Keratinocyte (primary cell): ENCODE measurements around the gene PALMD. TPM values are rescaled to one million over a fixed set of nuclear protein-coding genes. Genes with fewer than 3 reads are reported as not detected.

Experiments
- DNase-seq: peaks from one replicate; pipeline ENCODE4 v3.0.0-alpha.2; 2011; ENCODE audit warnings: low read depth, missing footprints, low spot score
- FAIRE-seq: peaks from 2 replicates; lab custom pipeline; 2011; peaks lifted over from hg19 to GRCh38; lab: Jason Lieb, UNC
- H2AFZ ChIP-seq: 2 replicates; pipeline ENCODE4 v1.6.0; 2012; ENCODE audit warnings: low read length, control low read depth, inconsistent platforms; ENCODE audit not compliant: control insufficient read depth
- H3K27ac ChIP-seq: 2 replicates; pipeline ENCODE4 v1.5.1; 2011; ENCODE audit warnings: low read length; ENCODE audit not compliant: control insufficient read depth, insufficient read depth
- H3K27me3 ChIP-seq: 3 replicates; pipeline ENCODE4 v1.6.0; 2011; ENCODE audit warnings: low read length; ENCODE audit not compliant: control insufficient read depth, insufficient read depth; ENCODE audit errors: extremely low read depth
- H3K36me3 ChIP-seq, 2 experiments: 2 replicates in 1 of 2; 3 replicates in 1 of 2; pipeline ENCODE4 v1.5.1; 2011; ENCODE audit warnings: low read length in 2 of 2, mild to moderate bottlenecking in 1 of 2; ENCODE audit not compliant: control insufficient read depth in 2 of 2, insufficient read depth in 2 of 2; ENCODE audit errors: extremely low read depth in 1 of 2
- H3K4me1 ChIP-seq: 3 replicates; pipeline ENCODE4 v1.5.1; 2011; ENCODE audit warnings: low read length; ENCODE audit not compliant: control insufficient read depth, insufficient read depth; ENCODE audit errors: extremely low read depth
- H3K4me2 ChIP-seq: 3 replicates; pipeline ENCODE4 v1.6.0; 2011; ENCODE audit warnings: low read depth, low read length; ENCODE audit not compliant: control insufficient read depth, insufficient read depth; ENCODE audit errors: extremely low read depth
- H3K4me3 ChIP-seq, 3 experiments: fragments of 200-600 bp in 1 of 3; sonication (generic) in 1 of 3; 2 replicates in 2 of 3; 3 replicates in 1 of 3; pipeline ENCODE4 v1.5.1; 2011 to 2016; ENCODE audit warnings: low read length in 3 of 3, mild to moderate bottlenecking in 3 of 3, control low read depth in 2 of 3, inconsistent platforms in 1 of 3, low read depth in 1 of 3, mixed read lengths in 1 of 3, mixed run types in 1 of 3, moderate library complexity in 1 of 3; ENCODE audit not compliant: control insufficient read depth in 2 of 3, insufficient read depth in 2 of 3; ENCODE audit errors: extremely low read depth in 1 of 3
- H3K79me2 ChIP-seq: 2 replicates; pipeline ENCODE4 v1.6.0; 2012; ENCODE audit warnings: low read length; ENCODE audit not compliant: control insufficient read depth, insufficient read depth
- H3K9ac ChIP-seq: 3 replicates; pipeline ENCODE4 v1.6.0; 2011; ENCODE audit warnings: low read length; ENCODE audit not compliant: control insufficient read depth, insufficient read depth; ENCODE audit errors: extremely low read depth
- H3K9me1 ChIP-seq: 3 replicates; pipeline ENCODE4 v1.6.0; 2011; ENCODE audit warnings: low read length; ENCODE audit not compliant: control insufficient read depth, insufficient read depth; ENCODE audit errors: extremely low read depth
- H3K9me3 ChIP-seq: 2 replicates; pipeline ENCODE4 v1.5.1; 2012; ENCODE audit warnings: low read depth, low read length; ENCODE audit not compliant: control insufficient read depth
- H4K20me1 ChIP-seq: 3 replicates; pipeline ENCODE4 v1.6.0; 2011; ENCODE audit warnings: low read length; ENCODE audit not compliant: control insufficient read depth, insufficient read depth; ENCODE audit errors: extremely low read depth
- CTCF ChIP-seq, 3 experiments: IDR thresholded peaks in 1 of 3; conservative IDR thresholded peaks in 1 of 3; optimal IDR thresholded peaks in 1 of 3; 2 replicates in 2 of 3; 3 replicates in 1 of 3; pipeline versions ENCODE3 to v1.5.1; 2011; ENCODE audit warnings: low read length in 3 of 3, mild to moderate bottlenecking in 3 of 3, moderate library complexity in 2 of 3, control low read depth in 1 of 3, inconsistent platforms in 1 of 3; ENCODE audit not compliant: insufficient read depth in 2 of 3; ENCODE audit errors: extremely low read depth in 1 of 3
- EZH2 ChIP-seq: IDR thresholded peaks from one replicate; pipeline ENCODE4 v1.6.1; 2012; ENCODE audit warnings: inconsistent platforms, mild to moderate bottlenecking, low read length, moderate library complexity
- dilution Hi-C: fragments of 300-500 bp; cut with MboI; formaldehyde crosslinking; loops from one replicate; pipeline ENCODE4 v1.7.0; 2020; ENCODE audit warnings: low sequenced_read_pairs; ENCODE audit not compliant: extremely low pct_ligation_motif_present
- polyA plus RNA-seq, 5 experiments: library from polyadenylated mRNA; depleted of rRNA in 3 of 5; stranded (reverse) in 3 of 5; stranded (forward) in 1 of 5; unstranded in 1 of 5; fragments of >200 nt; gene quantifications; 1 replicate in 1 of 5; 2 replicates in 3 of 5; 3 replicates in 1 of 5; pipeline versions ENCODE4 v1.2.1 to v1.2.3, GENCODE V29; 2011 to 2012; ENCODE audit warnings: missing spikeins in 2 of 5, low read depth in 1 of 5, low replicate concordance in 1 of 5

PALMD gene
- polyA plus RNA-seq, 1 donor (not counting 4 experiments of a cell fraction or from before 2014, with no cell fraction given): 6.8 TPM

GRCh38 chr1:99621340-99621901, 24.5 kb upstream of the PALMD start:
- H3K27ac ChIP-seq: no peak overlapping the region
- no peaks in the 10 kb centered on the region for H3K27me3 ChIP-seq
- no peak overlapping the region for H2AFZ ChIP-seq
- DNase-seq (no peak), FAIRE-seq (no peak)
- H3K4me1 ChIP-seq: peaks cover 8% of the 10 kb centered on the region
- H3K36me3 ChIP-seq: no peaks in the 10 kb centered on the region
- H3K4me3 ChIP-seq: no peak overlapping the region
- dilution Hi-C loops: no loop called here
- no peaks in the 10 kb centered on the region for H3K9me1 ChIP-seq
- TF ChIP-seq EZH2 (no peak), CTCF (optimal IDR thresholded peaks at IDR 0.05 in 1 of 3, IDR thresholded peaks at IDR 0.05 in 1 of 3, conservative IDR thresholded peaks at IDR 0.05 in 1 of 3; ENCODE audit: extremely low read depth in 1 of 3, insufficient read depth in 2 of 3, low read length in 3 of 3) (no peak)
- no peak overlapping the region for H3K9ac ChIP-seq
- no peaks in the 10 kb centered on the region for H3K79me2 ChIP-seq
- H4K20me1 ChIP-seq: no peaks in the 10 kb centered on the region
- no peaks in the 10 kb centered on the region for H3K9me3 ChIP-seq
- H3K4me2 ChIP-seq: peak overlapping the region; percentile 48

- H3K36me3 ChIP-seq: no peaks in the 10 kb centered on the region
- no peak for FAIRE-seq
- no peaks in the 10 kb centered on the region for H3K79me2 ChIP-seq
- H3K9ac ChIP-seq: no peak overlapping the region
- dilution Hi-C loops: no loop called here
- H4K20me1 ChIP-seq: no peaks in the 10 kb centered on the region
- no peaks in the 10 kb centered on the region for H3K9me1 ChIP-seq
- H3K4me1 ChIP-seq: peaks cover 8% of the 10 kb centered on the region
- no peaks in the 10 kb centered on the region for H3K9me3 ChIP-seq
- no peak for DNase-seq
- no peak overlapping the region for H2AFZ ChIP-seq
- H3K27me3 ChIP-seq: no peaks in the 10 kb centered on the region
- H3K4me2 ChIP-seq: no peak overlapping the region
- H3K4me3 ChIP-seq: no peak overlapping the region
- no peak for TF ChIP-seq CTCF (optimal IDR thresholded peaks at IDR 0.05 in 1 of 3, IDR thresholded peaks at IDR 0.05 in 1 of 3, conservative IDR thresholded peaks at IDR 0.05 in 1 of 3; ENCODE audit: extremely low read depth in 1 of 3, insufficient read depth in 2 of 3, low read length in 3 of 3)
- no peak overlapping the region for H3K27ac ChIP-seq
Measured at GRCh38 chr1:99622702-99623347, 23.1 kb upstream of the PALMD start.
